Measurements from ENCODE around the gene OR52L1.
"Not testable (repeated sequence)": the region's sequence is repeated elsewhere in the genome, so short reads cannot be mapped to it uniquely, and the experiment has no call there.

OR52L1 gene

GRCh38 chr11:5966958-5967357, 19.8 kb downstream of the OR52L1 start:
- TF ChIP-seq CTCF (IDR thresholded peaks at IDR 0.05; ENCODE audit: low read depth, low read length), result no peak

GRCh38 chr11:5960704-5961320, 26.0 kb downstream of the OR52L1 start:
- H3K27me3 ChIP-seq; H3K4me1 ChIP-seq; DNase-seq; H3K4me3 ChIP-seq (ENCODE audit: low read depth, low read length); H3K36me3 ChIP-seq; H3K9me3 ChIP-seq: not testable (repeated sequence)

More at GRCh38 chr11:5966958-5967357, 19.8 kb downstream of the OR52L1 start:
- H3K36me3 ChIP-seq, result no peaks in the 10 kb centered on the region
- H3K4me3 ChIP-seq (ENCODE audit: low read depth, low read length), result no peak overlapping the region
- no peaks in the 10 kb centered on the region for H3K27me3 ChIP-seq
- no peak for DNase-seq
- H3K4me1 ChIP-seq, result no peaks in the 10 kb centered on the region
- H3K9me3 ChIP-seq, result no peaks in the 10 kb centered on the region

- Histone ChIP-seq H3K4me3 (ENCODE audit: low read depth, low read length) (no peak overlapping the region), H3K36me3 (no peaks in the 10 kb centered on the region), H3K27me3 (no peaks in the 10 kb centered on the region), H3K9me3 (no peaks in the 10 kb centered on the region), H3K4me1 (no peaks in the 10 kb centered on the region)
- TF ChIP-seq CTCF (IDR thresholded peaks at IDR 0.05; ENCODE audit: low read depth, low read length), result no peak
- no peak for DNase-seq
These were observed 31.2 kb downstream of the OR52L1 start for GRCh38 chr11:5955586-5955985.

GRCh38 chr11:5941951-5942350, 44.8 kb downstream of the OR52L1 start, which contains the start of gene OR56A3:
TSS of gene OR56A3 (plus strand) at chr11:5942251. CDS start at chr11:5947347, 5,096 bp downstream.
- no peak for DNase-seq
- H3K9me3 ChIP-seq, result no peaks in the 10 kb centered on the region
- no peak within 1 kb of the TSS for H3K4me3 ChIP-seq (ENCODE audit: low read depth, low read length)
- H3K36me3 ChIP-seq, result no peaks in the 10 kb centered on the region
- no peak for TF ChIP-seq CTCF (IDR thresholded peaks at IDR 0.05; ENCODE audit: low read depth, low read length)
- H3K4me1 ChIP-seq, result no peaks in the 10 kb centered on the region
- no peaks in the 10 kb centered on the region for H3K27me3 ChIP-seq

GRCh38 chr11:5940748-5941147, 46.0 kb downstream of the OR52L1 start:
- no peak for DNase-seq
- no peak for TF ChIP-seq CTCF (IDR thresholded peaks at IDR 0.05; ENCODE audit: low read depth, low read length)
- H3K4me1 ChIP-seq, result no peaks in the 10 kb centered on the region
- no peaks in the 10 kb centered on the region for H3K36me3 ChIP-seq
- H3K9me3 ChIP-seq, result no peaks in the 10 kb centered on the region
- no peaks in the 10 kb centered on the region for H3K27me3 ChIP-seq
- H3K4me3 ChIP-seq (ENCODE audit: low read depth, low read length), result no peak overlapping the region

GRCh38 chr11:5938603-5938965, 48.2 kb downstream of the OR52L1 start:
- Histone ChIP-seq H3K9me3 (no peaks in the 10 kb centered on the region), H3K36me3 (no peaks in the 10 kb centered on the region), H3K4me3 (ENCODE audit: low read depth, low read length) (no peak overlapping the region), H3K27me3 (no peaks in the 10 kb centered on the region), H3K4me1 (no peaks in the 10 kb centered on the region)
- no peak for DNase-seq
- TF ChIP-seq CTCF (IDR thresholded peaks at IDR 0.05; ENCODE audit: low read depth, low read length), result no peak

Measured in BE2C (cell line).